Suprapubic skin (tissue), 4 donors: ENCODE data around the gene PRKN. TPM values are rescaled to one million over a fixed set of nuclear protein-coding genes. Genes with fewer than 3 reads are reported as not detected.

ENCODE experiments used
- DNase-seq, 2 donors: peaks; one replicate each; pipeline ENCODE4 v3.0.0-alpha.2; 2019; ENCODE audit warnings: low spot score in 2 of 2
- H3K27ac ChIP-seq: fragments of 200-600 bp; sonication (generic); one replicate; pipeline ENCODE4 v1.5.1; 2019
- H3K27me3 ChIP-seq: fragments of 200-600 bp; sonication (generic); one replicate; pipeline ENCODE4 v1.5.1; 2019
- H3K36me3 ChIP-seq: fragments of 200-600 bp; sonication (generic); one replicate; pipeline ENCODE4 v1.5.1; 2019
- H3K4me1 ChIP-seq: fragments of 200-600 bp; sonication (generic); one replicate; pipeline ENCODE4 v1.5.1; 2019
- H3K4me3 ChIP-seq: fragments of 200-600 bp; sonication (generic); one replicate; pipeline ENCODE4 v1.5.1; 2019; ENCODE audit warnings: mild to moderate bottlenecking
- H3K9me3 ChIP-seq: fragments of 200-600 bp; sonication (generic); one replicate; pipeline ENCODE4 v1.5.1; 2019
- EP300 ChIP-seq: sonication (generic); formaldehyde crosslinking; IDR thresholded peaks from one replicate; pipeline ENCODE4 v1.6.1; 2017; ENCODE audit warnings: antibody characterized with exemption
- POLR2A ChIP-seq, 2 donors: fragments of 450-650 bp; IDR thresholded peaks; one replicate each; pipeline ENCODE4 v1.6.1; 2017; ENCODE audit warnings: antibody characterized with exemption in 2 of 2, mild to moderate bottlenecking in 2 of 2, moderate library complexity in 2 of 2
- POLR2AphosphoS5 ChIP-seq, 3 donors: sonication (generic); formaldehyde crosslinking; IDR thresholded peaks; one replicate each; pipeline ENCODE4 v1.6.1; 2017; ENCODE audit warnings: antibody characterized with exemption in 3 of 3
- WGBS: methylation state at CpG from one replicate; pipeline ENCODE4 v1.1.5; 2018; 5-methylcytosine and 5-hydroxymethylcytosine counted together
- total RNA-seq, 4 donors: library from RNA; depleted of rRNA; stranded (reverse); fragments of >200 nt; gene quantifications; one replicate each; pipeline ENCODE4 v1.1.0, GENCODE V29; 2016
- TF ChIP-seq, protein P1 (sequence below), 2 donors: fragments of 200-600 bp in 1 of 2; fragments of 450-650 bp in 1 of 2; sonication (generic) in 1 of 2; IDR thresholded peaks; one replicate each; pipeline ENCODE4 v1.5.1; 2016 to 2019; ENCODE audit warnings: antibody characterized with exemption in 2 of 2, mild to moderate bottlenecking in 1 of 2, moderate library complexity in 1 of 2

The PRKN gene
- total RNA-seq, 4 donors from 2014 or later: 7.2 to 22.8 (median 14.4) TPM

DNA sequence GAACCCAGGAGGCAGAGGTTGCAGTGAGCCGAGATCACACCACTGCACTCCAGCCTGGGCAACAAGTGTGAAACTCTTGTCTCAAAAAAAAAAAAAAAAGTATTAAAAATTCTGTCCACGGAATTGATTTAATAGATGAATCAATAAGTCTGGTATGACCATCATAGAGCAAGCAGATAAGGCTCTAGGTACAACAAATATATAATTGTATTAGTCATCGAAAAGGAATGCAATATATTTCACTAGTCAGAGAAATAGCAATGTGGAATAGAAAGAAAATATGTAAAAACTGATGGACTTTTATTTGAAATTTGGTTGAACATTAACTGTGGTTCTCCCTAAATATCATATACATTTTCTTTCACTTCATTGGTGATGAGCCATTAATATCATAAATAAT, 976.9 kb downstream of the PRKN start:
- H3K36me3 ChIP-seq: no peaks in the 10 kb centered on the region
- no peak overlapping the region for H3K27ac ChIP-seq
- H3K27me3 ChIP-seq: no peaks in the 10 kb centered on the region
- 89% methylated on average over 3 of the region's 3 CpGs for WGBS
- no peaks in the 10 kb centered on the region for H3K9me3 ChIP-seq
- no peak overlapping the region for H3K4me3 ChIP-seq
- DNase-seq: no peak
- TF ChIP-seq, protein P1, sequence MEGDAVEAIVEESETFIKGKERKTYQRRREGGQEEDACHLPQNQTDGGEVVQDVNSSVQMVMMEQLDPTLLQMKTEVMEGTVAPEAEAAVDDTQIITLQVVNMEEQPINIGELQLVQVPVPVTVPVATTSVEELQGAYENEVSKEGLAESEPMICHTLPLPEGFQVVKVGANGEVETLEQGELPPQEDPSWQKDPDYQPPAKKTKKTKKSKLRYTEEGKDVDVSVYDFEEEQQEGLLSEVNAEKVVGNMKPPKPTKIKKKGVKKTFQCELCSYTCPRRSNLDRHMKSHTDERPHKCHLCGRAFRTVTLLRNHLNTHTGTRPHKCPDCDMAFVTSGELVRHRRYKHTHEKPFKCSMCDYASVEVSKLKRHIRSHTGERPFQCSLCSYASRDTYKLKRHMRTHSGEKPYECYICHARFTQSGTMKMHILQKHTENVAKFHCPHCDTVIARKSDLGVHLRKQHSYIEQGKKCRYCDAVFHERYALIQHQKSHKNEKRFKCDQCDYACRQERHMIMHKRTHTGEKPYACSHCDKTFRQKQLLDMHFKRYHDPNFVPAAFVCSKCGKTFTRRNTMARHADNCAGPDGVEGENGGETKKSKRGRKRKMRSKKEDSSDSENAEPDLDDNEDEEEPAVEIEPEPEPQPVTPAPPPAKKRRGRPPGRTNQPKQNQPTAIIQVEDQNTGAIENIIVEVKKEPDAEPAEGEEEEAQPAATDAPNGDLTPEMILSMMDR (IDR thresholded peaks at IDR 0.05): no peak
- TF ChIP-seq POLR2A (IDR thresholded peaks at IDR 0.05) (no peak), EP300 (no peak), POLR2AphosphoS5 (IDR thresholded peaks at IDR 0.05) (no peak)
- no peaks in the 10 kb centered on the region for H3K4me1 ChIP-seq

DNA sequence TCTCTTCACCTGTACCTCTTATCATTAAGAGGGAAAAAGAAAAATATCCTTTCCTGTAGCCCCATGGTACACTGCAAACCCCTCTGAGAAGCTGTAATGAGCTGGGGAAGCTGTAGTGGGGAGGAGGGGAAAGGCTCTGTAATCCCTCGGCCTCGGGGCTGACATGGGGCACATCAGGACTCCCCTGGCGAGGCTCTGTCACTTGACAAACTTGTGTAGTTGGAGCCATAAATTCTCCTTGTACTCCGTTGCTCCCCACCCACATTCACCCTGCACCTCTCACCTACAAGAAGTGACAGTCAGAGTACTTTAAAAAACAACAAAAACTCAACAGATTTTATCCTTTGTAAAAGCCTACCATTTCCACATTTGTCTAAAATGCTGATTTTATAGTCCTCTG, 978.0 kb downstream of the PRKN start:
- no peak overlapping the region for H3K27ac ChIP-seq

DNA sequence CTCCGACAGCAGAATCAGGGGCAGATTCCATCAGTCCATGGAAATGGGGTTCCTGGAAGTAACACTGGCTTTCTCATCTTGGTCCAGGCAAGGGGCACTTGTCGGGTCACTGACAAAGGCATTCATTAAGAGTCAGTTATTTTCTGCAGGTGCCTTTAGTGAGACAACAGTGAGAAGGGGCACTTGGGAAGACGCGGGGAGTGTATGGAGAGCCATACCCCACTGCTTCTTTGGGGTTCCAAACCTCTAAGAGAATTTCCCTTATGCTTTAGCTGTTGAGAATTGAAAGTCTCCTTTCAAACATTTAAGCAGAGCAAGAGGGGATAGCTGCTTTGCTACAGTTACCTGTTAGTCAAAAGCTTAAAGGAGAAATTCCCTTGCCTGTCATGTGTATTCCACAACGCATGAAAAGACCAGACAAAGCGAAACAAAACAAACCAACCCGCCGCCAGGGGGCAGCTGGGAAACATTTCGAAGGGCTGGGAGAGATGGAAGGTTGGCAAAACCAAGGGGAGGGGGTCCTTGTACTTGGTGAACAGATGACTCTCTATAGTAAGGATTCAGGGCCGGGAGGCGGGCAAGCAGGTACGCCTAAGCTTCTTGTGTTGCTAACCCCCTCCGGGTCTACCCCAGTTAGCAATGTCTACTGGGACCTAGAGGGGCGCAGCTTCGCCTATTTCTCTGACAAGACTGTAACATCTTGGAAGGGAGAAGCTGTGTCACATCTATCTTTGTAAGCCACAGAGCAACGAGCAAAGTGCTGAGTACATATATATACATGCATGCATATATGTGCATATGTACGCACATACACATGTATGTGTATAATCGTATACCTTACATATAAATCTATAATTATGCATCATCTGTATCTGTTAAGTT, 978.8 kb downstream of the PRKN start:
- Histone ChIP-seq H3K9me3 (no peaks in the 10 kb centered on the region), H3K4me3 (no peak overlapping the region), H3K27me3 (no peaks in the 10 kb centered on the region), H3K36me3 (no peaks in the 10 kb centered on the region), H3K4me1 (no peaks in the 10 kb centered on the region), H3K27ac (no peak overlapping the region)
- 68% methylated on average over 18 of the region's 18 CpGs for WGBS
- TF ChIP-seq, protein P1 (IDR thresholded peaks at IDR 0.05): peak in 1 of 2 donors; percentile 10
- TF ChIP-seq POLR2A (IDR thresholded peaks at IDR 0.05): no peak
- no peak for DNase-seq

More for the DNA sequence above, 978.0 kb downstream of the PRKN start:
- WGBS: 68% methylated on average over 4 of the region's 4 CpGs
- H3K4me3 ChIP-seq: no peak overlapping the region
- TF ChIP-seq POLR2A (IDR thresholded peaks at IDR 0.05) (no peak), EP300 (no peak), POLR2AphosphoS5 (IDR thresholded peaks at IDR 0.05) (no peak)
- TF ChIP-seq, protein P1 (IDR thresholded peaks at IDR 0.05): no peak
- H3K36me3 ChIP-seq: no peaks in the 10 kb centered on the region
- H3K4me1 ChIP-seq: no peaks in the 10 kb centered on the region
- no peak for DNase-seq
- no peaks in the 10 kb centered on the region for H3K9me3 ChIP-seq
- no peaks in the 10 kb centered on the region for H3K27me3 ChIP-seq

DNA sequence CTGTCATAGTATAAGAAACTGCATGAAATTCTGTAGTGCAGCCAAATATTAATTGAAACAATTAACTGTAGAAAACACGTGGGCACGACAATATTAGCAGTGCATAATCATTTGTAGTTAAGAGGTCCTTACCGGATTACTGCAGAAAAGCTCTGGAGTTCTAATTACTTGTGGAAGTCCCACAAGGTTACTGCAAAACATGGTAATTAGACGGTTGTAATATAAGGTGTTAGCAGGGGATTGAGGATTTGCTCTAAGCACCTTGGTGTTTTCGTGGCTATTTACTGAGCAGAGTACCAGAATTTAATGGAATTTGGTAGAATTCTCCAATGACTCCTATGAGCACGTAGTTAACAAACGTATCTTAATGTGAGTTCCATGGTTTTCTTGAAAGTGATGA, 980.1 kb downstream of the PRKN start:
- Histone ChIP-seq H3K4me1 (no peaks in the 10 kb centered on the region), H3K27ac (no peak overlapping the region), H3K9me3 (no peaks in the 10 kb centered on the region), H3K4me3 (no peak overlapping the region), H3K36me3 (no peaks in the 10 kb centered on the region), H3K27me3 (no peaks in the 10 kb centered on the region)
- 76% methylated on average over 7 of the region's 7 CpGs for WGBS
- TF ChIP-seq, protein P1 (IDR thresholded peaks at IDR 0.05): no peak
- TF ChIP-seq POLR2AphosphoS5 (IDR thresholded peaks at IDR 0.05) (no peak), EP300 (no peak), POLR2A (IDR thresholded peaks at IDR 0.05) (no peak)
- no peak for DNase-seq

DNA sequence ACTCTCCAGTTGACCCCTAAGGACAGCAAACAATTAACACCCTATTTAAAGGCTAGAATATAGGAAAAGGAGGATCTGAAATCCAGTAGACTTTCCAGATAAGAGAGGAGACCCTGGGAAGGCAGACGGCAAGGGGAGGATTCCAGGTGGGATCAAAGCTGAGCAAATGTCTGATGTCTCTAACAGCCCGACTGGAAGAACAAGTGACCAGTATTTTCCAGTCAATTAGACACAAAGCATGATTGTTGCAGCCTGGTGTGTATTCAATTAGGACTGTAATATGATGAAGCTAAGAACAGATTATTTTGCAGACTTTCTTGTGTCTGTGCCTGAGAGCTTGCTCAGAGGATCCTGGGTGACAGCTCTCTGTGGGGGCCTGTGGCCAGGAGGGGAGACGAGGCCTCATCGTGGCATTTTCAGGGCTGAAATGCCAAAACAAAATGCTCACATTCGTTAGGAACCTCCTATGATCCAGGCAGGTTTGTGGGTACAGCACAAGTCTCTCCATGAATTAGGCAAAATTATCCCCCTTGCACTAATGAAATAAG, 981.9 kb downstream of the PRKN start:
- WGBS: 59% methylated on average over 5 of the region's 5 CpGs

More for the DNA sequence above, 981.9 kb downstream of the PRKN start:
- no peak for DNase-seq
- Histone ChIP-seq H3K9me3 (no peaks in the 10 kb centered on the region), H3K36me3 (no peaks in the 10 kb centered on the region), H3K4me1 (no peaks in the 10 kb centered on the region), H3K4me3 (no peak overlapping the region), H3K27me3 (no peaks in the 10 kb centered on the region), H3K27ac (no peak overlapping the region)
- no peak for TF ChIP-seq POLR2AphosphoS5 (IDR thresholded peaks at IDR 0.05)
- TF ChIP-seq, protein P1 (IDR thresholded peaks at IDR 0.05): no peak
- no peak for TF ChIP-seq EP300
- TF ChIP-seq POLR2A (IDR thresholded peaks at IDR 0.05): no peak
